Measurements from ENCODE around the gene GET4. TPM values are rescaled to one million over a fixed set of nuclear protein-coding genes. Genes with fewer than 3 reads are reported as not detected.

Gene GET4
- polyA plus RNA-seq, 1 of the 3 experiments (the other 2 are of a cell fraction) = 63.1 TPM

DNA sequence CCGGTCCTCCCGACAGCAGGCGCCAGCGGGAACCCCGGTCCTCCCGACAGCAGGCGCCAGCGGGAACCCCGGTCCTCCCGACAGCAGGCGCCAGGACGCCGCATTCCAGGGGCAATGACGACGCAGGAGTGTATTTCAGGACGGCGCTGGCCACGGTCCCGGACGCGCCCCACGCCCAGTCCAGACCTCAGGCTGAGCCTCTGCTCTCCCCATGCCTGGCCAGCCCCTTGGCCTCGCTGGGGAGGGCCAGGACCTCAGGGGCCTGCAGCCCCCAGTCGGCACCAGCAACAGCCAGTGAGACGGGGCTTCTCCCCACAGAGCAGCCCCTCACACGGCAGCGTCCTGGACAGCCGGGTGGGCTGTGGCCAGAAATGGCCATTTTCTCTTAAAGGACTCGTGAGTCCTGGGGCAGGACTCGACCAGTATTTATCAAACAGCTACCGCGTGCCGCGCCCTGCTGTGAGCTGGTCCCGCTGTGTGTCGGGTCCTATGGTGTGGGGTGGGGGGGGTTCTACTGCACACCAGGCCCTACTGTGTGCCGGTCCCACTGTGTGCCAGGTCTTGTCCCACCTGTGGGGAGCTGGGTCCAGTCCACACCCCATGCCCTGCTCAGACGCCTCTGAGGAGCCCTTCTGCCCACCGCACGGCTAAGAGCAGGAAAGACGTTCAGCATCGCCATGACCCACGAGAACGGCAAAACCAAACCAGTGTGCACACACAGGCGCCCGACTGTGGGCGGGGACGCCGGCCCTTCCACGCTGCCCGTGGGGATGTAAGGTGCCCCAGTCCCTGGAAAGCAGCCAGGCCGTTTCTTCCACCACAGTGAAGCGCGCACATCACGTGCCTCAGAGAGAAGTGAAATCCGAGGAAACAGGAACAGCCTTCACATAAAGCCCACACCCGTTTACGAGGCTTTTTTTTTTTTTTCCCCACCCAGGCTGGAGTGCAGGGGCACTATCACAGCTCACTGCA lies 33.3 kb downstream of the GET4 start (continued):
- TF ChIP-seq NFIC (IDR thresholded peaks at IDR 0.05; ENCODE audit: borderline replicate concordance) = no peak
- TF ChIP-seq, protein P1, sequence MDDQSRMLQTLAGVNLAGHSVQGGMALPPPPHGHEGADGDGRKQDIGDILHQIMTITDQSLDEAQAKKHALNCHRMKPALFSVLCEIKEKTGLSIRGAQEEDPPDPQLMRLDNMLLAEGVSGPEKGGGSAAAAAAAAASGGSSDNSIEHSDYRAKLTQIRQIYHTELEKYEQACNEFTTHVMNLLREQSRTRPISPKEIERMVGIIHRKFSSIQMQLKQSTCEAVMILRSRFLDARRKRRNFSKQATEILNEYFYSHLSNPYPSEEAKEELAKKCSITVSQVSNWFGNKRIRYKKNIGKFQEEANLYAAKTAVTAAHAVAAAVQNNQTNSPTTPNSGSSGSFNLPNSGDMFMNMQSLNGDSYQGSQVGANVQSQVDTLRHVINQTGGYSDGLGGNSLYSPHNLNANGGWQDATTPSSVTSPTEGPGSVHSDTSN (IDR thresholded peaks at IDR 0.05) = no peak
- no peak for TF ChIP-seq SIN3A (IDR thresholded peaks at IDR 0.05; ENCODE audit: borderline replicate concordance, low read depth, low read length)
- TF ChIP-seq NRF1 (IDR thresholded peaks at IDR 0.05; ENCODE audit: low read depth, low read length) = no peak
- TF ChIP-seq RCOR1 (IDR thresholded peaks at IDR 0.05; ENCODE audit: low read length) = no peak
- TF ChIP-seq CHD2 (IDR thresholded peaks at IDR 0.05; ENCODE audit: low read length, partially characterized antibody) = no peak
- no peak for TF ChIP-seq TAF1 (IDR thresholded peaks at IDR 0.05; ENCODE audit: borderline replicate concordance, low read depth, low read length)
- TF ChIP-seq JUND (IDR thresholded peaks at IDR 0.05) = no peak
- no peak for TF ChIP-seq MEF2A (IDR thresholded peaks at IDR 0.05; ENCODE audit: borderline replicate concordance, low read depth)
- no peak for TF ChIP-seq RFX5 (IDR thresholded peaks at IDR 0.05; ENCODE audit: low read length)
- TF ChIP-seq EZH2phosphoT487 (IDR thresholded peaks at IDR 0.05; ENCODE audit: borderline replicate concordance, low read depth) = no peak
- no peak for TF ChIP-seq SMC3 (IDR thresholded peaks at IDR 0.05; ENCODE audit: low read depth, low read length)

DNA sequence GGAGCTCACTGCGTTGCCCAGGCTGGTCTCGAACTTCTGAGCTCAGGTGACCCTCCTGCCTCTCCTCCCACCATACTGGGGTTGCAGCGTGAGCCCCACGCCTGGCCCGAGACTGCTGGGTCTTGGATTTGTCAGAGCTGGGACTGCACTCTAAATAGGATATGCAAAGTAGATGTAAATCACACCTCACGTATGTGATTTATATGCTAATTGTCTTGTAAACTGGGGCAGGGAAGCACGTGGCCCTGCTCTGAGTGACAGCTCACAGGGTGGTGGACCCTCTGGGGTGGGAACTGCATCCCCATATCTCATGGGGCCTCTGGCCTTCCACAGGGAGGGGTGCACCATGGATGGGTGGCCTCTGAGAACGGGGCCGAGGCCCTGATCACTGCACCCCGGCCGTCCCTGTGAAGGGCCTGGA lies 34.1 kb downstream of the GET4 start:
- Histone ChIP-seq H3K4me2 (no peak overlapping the region), H3F3A (replicated peaks; ENCODE audit: insufficient read depth) (peaks cover 3% of the 10 kb centered on the region), H3K27me3 (ENCODE audit: insufficient read depth) (no peaks in the 10 kb centered on the region), H4K20me1 (ENCODE audit: insufficient read depth) (no peaks in the 10 kb centered on the region), H3K27ac (ENCODE audit: low read depth in 2 of 2, low read length in 1 of 2) (no peak overlapping the region), H3K9ac (no peak overlapping the region), H3K36me3 (replicated peaks in 1 of 2; ENCODE audit: control insufficient read depth in 1 of 2, insufficient read depth in 2 of 2, low read length in 1 of 2) (no peaks in the 10 kb centered on the region), H3K4me3 (ENCODE audit: low read depth in 2 of 2, low read length in 1 of 2) (no peak overlapping the region), H3K9me2 (no peaks in the 10 kb centered on the region), H3K4me1 (ENCODE audit: control insufficient read depth in 1 of 2, insufficient read depth in 2 of 2, low read depth in 1 of 2, low read length in 1 of 2) (peaks cover 0 to 12% of the 10 kb centered on the region in 2 experiments; a peak in 1 of 4 replicates), H2AFZ (ENCODE audit: low read depth) (no peak overlapping the region), H3K9me3 (no peaks in the 10 kb centered on the region), H3K79me2 (ENCODE audit: insufficient read depth) (no peaks in the 10 kb centered on the region)
- WGBS (ENCODE audit: low lambda C conversion rate) = 99% methylated on average over 9 of the region's 11 CpGs
- ChIA-PET CTCF (interaction anchor here (1.0 to 4.7 kb wide), 11 partner anchors 10 to 266 kb away, joined by 3 to 99 read pairs (median 12); partner anchors contain the start of genes ADAP1 and GPR146), POLR2A (interaction anchor here (1.3 kb wide), 1 partner anchor 9 kb away, joined by 4 read pairs; no protein-coding TSS in a partner anchor)
- DNase-seq = no peak
- TF ChIP-seq MXI1 (IDR thresholded peaks at IDR 0.05; ENCODE audit: low read depth, low read length) (no peak), RFX5 (IDR thresholded peaks at IDR 0.05; ENCODE audit: low read length) (no peak), RCOR1 (IDR thresholded peaks at IDR 0.05; ENCODE audit: low read length) (no peak), FOXM1 (IDR thresholded peaks at IDR 0.05; ENCODE audit: low read depth) (no peak), EP300 (IDR thresholded peaks at IDR 0.05; ENCODE audit: borderline replicate concordance in 1 of 2, low read depth in 1 of 2, low read length in 1 of 2) (no peak), CHD2 (IDR thresholded peaks at IDR 0.05; ENCODE audit: low read length, partially characterized antibody) (no peak), TCF12 (IDR thresholded peaks at IDR 0.05) (no peak), ELF1 (IDR thresholded peaks at IDR 0.05) (no peak), NFIC (IDR thresholded peaks at IDR 0.05; ENCODE audit: borderline replicate concordance) (no peak), FOXJ3 (CRISPR knock-in tag; IDR thresholded peaks at IDR 0.05) (no peak), RAD21 (IDR thresholded peaks at IDR 0.05; ENCODE audit: low read length) (no peak), TEAD4 (IDR thresholded peaks at IDR 0.05; ENCODE audit: borderline replicate concordance, insufficient read depth) (no peak), YY1 (IDR thresholded peaks at IDR 0.05; ENCODE audit: low read depth) (no peak), GABPA (IDR thresholded peaks at IDR 0.05; ENCODE audit: low read depth) (no peak)
- TF ChIP-seq, protein P2, sequence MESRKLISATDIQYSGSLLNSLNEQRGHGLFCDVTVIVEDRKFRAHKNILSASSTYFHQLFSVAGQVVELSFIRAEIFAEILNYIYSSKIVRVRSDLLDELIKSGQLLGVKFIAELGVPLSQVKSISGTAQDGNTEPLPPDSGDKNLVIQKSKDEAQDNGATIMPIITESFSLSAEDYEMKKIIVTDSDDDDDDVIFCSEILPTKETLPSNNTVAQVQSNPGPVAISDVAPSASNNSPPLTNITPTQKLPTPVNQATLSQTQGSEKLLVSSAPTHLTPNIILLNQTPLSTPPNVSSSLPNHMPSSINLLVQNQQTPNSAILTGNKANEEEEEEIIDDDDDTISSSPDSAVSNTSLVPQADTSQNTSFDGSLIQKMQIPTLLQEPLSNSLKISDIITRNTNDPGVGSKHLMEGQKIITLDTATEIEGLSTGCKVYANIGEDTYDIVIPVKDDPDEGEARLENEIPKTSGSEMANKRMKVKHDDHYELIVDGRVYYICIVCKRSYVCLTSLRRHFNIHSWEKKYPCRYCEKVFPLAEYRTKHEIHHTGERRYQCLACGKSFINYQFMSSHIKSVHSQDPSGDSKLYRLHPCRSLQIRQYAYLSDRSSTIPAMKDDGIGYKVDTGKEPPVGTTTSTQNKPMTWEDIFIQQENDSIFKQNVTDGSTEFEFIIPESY (IDR thresholded peaks at IDR 0.05; ENCODE audit: borderline replicate concordance, low read depth) = no peak
- TF ChIP-seq, protein P3, sequence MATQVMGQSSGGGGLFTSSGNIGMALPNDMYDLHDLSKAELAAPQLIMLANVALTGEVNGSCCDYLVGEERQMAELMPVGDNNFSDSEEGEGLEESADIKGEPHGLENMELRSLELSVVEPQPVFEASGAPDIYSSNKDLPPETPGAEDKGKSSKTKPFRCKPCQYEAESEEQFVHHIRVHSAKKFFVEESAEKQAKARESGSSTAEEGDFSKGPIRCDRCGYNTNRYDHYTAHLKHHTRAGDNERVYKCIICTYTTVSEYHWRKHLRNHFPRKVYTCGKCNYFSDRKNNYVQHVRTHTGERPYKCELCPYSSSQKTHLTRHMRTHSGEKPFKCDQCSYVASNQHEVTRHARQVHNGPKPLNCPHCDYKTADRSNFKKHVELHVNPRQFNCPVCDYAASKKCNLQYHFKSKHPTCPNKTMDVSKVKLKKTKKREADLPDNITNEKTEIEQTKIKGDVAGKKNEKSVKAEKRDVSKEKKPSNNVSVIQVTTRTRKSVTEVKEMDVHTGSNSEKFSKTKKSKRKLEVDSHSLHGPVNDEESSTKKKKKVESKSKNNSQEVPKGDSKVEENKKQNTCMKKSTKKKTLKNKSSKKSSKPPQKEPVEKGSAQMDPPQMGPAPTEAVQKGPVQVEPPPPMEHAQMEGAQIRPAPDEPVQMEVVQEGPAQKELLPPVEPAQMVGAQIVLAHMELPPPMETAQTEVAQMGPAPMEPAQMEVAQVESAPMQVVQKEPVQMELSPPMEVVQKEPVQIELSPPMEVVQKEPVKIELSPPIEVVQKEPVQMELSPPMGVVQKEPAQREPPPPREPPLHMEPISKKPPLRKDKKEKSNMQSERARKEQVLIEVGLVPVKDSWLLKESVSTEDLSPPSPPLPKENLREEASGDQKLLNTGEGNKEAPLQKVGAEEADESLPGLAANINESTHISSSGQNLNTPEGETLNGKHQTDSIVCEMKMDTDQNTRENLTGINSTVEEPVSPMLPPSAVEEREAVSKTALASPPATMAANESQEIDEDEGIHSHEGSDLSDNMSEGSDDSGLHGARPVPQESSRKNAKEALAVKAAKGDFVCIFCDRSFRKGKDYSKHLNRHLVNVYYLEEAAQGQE (IDR thresholded peaks at IDR 0.05; ENCODE audit: low read depth, low read length) = no peak
